Endothelial cell of hepatic sinusoid (primary cell): ENCODE results near the gene MESP1.

ENCODE experiments used
- in situ Hi-C: cut with HindIII; loops from 2 replicates; pipeline ENCODE4 v1.10.0; 2017; ENCODE audit warnings: low sequenced_read_pairs

MESP1 gene

DNA sequence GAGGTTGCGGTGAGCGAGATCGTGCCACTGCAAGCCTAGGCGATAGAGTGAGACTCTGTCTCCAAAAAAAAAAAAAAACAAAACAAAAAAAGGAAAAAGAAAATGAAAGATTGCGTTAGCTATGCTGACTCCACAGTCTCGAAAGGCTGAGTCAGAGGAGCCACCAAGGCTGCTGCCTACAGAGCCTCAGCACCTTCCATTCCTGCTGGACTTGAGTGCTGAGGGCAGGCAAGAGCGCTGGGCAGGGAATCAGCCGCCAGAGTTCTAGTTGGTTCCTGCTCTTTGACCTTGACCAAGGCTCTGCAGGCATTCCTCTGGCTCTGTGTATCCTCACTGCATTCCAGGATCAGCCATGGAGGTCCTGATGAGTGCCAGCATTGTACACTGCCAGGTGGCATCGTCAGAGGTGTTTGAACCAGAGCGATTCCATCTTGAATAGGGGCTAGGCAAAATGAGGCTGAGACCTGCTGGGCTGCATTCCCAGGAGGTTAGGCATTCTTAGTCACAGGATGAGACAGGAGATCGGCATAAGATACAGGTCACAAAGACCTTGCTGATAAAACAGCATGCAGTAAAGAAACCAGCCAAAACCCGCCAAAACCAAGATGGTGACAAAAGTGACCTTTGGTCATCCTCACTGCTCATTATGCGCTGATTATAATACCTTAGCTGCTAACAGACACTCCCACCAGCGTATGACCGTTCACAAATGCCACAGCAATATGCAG is 31.0 kb upstream of the MESP1 start:
- in situ Hi-C loops: no loop called here

DNA sequence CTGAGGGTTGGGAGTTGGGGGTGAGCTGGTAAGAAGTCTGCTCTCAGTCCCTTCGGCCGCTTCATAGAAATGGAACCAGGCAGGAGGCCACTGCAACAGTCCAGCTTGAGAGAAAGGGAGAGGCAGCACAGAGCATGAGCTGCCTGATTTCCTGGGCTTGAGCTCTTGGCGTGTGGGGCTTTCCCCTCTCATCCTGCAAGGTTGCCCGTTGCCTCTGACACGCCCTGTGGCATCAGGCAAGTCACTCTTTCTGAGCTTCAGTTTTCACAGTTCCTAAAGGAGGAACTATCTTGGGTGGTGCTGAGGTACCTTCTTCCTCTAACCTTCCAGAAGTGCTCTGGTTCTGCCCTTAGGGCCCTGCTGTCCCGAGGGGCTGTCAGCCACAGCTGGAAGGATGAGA is 30.0 kb upstream of the MESP1 start:
- in situ Hi-C loops: no loop called here

DNA sequence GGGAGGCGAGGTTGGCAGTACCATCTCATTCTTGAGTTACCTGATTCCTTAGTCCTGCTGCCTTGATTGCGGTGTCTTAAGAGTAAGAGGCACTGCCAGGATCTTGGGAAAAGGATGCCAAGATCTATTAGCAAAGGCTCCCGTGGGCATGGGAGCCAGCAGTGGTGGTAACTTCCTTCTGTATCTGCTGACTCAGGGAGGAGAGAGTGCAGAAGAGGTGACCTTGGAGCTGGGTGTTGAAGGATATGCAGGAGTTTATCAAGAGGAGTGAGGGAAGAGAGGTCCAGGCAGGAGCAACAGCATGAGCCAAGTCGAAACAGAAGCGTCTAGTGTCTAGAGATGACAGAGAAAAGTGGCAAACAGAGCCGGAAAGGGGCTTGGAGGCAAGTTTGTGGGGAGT is 29.6 kb upstream of the MESP1 start:
- in situ Hi-C loops: no loop called here

DNA sequence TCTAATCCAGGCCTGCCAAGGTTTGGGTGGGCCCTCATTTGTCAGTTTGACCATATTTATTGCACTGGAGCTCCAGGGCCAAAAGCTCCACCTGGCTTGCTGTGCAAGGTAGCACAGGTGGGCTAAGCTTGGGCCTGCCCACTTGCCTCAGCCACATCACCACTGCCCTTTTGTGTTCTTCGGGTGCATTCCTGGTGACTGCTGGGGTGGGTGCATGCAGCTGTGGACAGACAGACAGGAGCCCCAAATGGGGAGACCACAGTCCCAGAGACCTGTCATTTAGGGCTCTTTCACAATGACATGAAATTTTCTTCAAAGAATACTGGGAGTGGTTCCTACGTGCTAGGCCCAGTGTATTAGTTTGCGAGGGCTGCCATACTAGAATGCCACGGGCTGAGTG is 27.8 kb upstream of the MESP1 start:
- in situ Hi-C loops: loop anchor here (5.0 kb wide), 2 partner anchors 83 to 107 kb away; no protein-coding TSS in a partner anchor

DNA sequence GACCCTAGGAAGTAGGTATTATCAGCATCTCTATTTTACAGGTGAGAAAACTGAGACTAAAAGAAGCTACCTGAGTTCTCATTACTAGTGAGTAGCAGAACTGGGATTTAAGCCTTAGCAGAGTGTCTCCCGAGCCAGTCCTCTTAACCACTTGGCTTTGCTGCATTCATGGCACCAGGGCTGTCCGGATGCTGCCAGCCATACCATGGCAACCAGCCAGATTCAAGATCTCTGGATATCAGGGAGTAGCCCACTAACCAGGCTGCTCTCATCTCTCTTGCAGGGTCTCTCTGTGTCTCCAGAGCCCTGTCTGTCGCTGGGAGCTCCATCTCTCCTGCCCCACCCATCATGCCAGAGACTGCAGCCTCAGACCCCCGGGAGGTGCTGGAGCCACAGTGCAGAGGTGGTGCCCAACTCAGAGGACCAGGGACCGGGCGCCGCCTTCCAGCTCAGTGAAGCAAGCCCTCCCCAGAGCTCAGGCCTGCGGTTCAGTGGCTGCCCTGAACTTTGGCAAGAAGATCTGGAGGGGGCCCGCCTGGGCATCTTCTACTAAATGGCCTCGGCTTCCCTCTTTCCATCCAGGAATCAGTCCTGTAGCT is 26.8 kb upstream of the MESP1 start:
- in situ Hi-C loops: loop anchor here (5.0 kb wide), 2 partner anchors 84 to 106 kb away; no protein-coding TSS in a partner anchor

DNA sequence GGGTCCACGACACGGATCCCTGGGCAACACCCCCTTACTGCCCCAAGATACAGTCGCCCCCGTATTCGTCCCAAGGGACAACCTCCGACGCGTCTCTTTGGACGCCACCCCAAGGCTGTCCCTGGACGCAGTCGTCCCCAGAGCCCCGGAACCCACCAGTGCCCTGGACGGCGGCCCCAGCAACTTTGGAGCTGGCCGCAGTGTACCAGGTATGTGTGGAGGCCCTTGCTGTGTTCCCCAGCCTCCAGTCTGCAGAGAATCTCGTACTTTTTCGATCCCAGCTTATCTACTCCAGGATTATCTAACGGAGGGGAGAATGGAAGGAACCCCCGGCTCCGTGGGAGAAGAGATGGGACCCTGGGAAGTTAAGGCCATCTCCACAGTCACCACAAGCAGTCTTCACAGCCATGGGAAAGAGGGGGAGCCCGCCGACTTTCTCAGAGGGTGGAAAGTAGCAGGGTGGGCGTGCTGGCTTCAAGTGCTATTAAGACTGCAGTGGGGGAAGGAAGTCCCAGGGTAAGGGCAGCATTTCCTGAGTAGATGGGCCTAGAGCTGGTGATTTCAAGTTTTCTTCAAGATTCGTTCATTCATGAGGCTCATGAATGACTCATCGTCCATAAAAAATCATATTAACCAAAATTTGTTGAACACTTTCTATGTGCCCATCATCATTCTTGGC is 26.2 kb upstream of the MESP1 start:
- in situ Hi-C loops: loop anchor here (5.0 kb wide), 2 partner anchors 85 to 105 kb away; no protein-coding TSS in a partner anchor

DNA sequence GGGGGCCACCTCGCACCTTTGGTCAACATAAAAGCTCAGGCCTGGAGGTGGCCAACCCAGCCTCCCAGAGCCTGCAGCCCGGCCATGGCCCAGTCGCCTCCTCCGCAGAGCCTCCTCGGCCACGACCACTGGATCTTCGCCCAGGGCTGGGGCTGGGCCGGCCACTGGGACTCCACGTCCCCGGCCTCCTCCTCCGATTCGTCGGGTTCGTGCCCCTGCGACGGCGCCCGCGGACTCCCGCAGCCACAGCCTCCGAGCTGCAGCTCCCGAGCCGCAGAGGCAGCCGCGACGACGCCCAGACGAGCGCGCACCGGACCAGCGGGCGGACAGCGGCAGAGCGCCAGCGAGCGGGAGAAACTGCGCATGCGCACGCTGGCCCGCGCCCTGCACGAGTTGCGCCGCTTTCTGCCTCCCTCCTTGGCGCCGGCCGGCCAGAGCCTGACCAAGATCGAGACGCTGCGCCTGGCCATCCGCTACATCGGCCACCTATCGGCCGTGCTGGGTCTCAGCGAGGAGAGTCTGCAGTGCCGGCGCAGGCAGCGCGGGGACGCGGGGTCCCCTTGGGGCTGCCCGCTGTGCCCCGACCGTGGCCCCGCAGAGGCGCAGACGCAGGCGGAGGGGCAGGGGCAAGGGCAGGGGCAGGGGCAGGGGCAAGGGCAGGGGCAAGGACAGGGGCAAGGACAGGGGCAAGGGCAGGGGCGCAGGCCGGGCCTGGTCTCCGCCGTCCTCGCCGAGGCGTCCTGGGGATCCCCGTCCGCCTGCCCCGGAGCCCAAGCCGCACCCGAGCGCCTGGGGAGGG is 25.4 kb upstream of the MESP1 start, which contains the start of gene MESP2:
MESP2 (plus strand) TSS at position 59 of the 799 bp plus-strand sequence; CDS start at position 85, 26 bp downstream.
- in situ Hi-C loops: loop anchor here (5.0 kb wide), 2 partner anchors 86 to 104 kb away; no protein-coding TSS in a partner anchor

DNA sequence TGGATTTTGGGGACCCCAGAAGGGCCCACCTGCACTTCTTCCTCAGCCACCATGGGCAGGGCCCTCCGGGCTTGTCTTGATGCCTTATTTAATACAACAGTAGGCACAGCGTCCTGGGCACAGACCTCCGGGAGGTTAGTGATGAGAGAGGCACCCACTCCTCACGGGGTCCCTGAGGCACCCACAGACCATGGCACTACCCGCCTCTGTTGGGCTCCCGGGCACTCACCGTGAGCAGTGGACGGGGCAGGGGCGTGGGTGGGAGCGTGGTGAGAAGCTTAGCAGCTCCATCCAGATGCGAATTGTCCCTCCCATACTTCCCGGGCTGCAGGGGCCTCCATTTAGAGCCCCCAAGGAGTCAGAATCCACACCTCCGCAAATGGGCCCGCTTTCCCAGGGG is 24.8 kb upstream of the MESP1 start:
- in situ Hi-C loops: loop anchor here (5.0 kb wide), 2 partner anchors 86 to 104 kb away; no protein-coding TSS in a partner anchor

DNA sequence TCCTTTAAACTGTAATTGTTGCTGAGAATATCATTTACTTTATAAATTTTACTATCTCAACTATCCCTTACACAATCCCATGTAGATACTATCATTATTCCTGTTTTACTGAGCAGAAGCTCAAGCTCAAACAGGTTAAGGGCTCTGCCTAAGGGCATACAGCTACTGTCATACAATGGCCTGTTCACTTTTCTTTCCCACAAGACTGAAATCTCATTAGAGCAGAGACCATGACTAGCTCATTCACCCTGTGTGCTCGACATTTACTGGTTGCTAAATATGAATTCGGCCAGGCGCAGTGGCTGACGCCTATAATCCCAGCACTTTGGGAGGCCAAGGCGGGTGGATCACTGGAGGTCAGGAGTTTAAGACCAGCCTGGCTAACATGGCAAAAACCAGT is 23.4 kb upstream of the MESP1 start:
- in situ Hi-C loops: no loop called here

DNA sequence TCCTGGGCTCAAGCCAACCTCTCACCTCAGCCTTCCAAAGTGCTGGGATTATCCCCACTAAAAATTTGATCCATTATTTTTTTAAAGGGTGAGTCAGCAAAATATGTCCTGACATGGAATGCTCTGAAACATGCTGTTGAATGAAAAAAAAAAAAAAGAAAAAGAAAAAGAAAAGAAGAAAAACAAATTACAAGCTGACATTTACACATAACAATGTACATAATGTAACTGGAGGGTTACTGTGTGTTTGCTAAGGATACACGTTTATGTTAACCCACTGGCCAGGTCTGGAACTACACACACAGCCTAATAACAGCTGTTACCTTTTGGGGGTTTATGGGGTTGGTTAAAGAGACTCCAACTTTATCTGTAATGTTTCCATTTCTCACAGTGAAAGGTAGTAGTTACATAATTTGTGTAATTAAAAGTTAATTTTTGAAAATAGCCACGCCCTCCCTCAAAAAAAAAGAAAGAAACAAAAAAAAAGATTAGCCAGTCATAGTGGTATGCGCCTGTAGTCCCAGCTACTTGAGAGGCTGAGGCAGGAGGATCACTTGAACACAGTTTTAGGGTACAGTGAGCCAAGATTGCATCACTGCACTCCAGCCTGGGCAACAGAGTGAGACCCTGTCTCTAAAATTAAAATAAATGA is 22.0 kb upstream of the MESP1 start:
- in situ Hi-C loops: no loop called here

DNA sequence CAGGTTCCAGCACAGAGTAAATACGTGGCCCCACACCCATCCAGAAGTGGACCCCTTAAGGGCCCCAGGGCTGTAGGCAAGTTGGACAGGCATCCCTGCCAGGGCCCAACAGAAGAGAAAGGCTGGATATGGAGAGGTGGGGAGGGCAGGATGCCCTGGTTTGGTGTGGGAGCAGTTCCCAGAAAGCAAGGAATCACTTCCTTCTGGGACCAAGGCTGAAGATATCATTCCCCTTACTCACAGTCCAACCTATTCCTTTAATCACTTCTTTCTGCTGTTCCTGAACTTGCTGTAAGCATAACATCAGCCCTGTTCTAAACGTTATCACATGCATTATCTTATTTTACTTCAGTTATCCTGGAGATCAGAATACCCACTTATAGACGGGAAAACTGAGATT is 19.0 kb upstream of the MESP1 start:
- in situ Hi-C loops: no loop called here

DNA sequence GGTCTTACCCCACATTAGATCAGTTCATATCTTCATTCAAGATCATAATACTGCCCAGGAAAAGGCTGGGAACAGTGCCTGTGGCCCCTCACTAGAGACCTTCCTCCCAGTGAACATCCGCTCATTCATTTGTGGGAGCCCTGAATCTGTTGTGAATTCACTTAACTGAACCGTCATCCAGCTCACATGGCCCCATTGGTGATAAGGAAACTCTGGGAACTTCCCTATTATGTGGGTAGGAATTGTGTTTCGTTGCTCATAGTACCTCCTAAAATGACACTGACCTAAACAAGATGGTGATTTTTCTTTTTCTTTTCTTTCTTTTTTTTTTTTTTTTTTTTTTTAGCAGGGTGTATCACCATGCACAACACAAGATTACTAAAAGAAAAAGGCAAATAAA is 18.3 kb upstream of the MESP1 start:
- in situ Hi-C loops: no loop called here

DNA sequence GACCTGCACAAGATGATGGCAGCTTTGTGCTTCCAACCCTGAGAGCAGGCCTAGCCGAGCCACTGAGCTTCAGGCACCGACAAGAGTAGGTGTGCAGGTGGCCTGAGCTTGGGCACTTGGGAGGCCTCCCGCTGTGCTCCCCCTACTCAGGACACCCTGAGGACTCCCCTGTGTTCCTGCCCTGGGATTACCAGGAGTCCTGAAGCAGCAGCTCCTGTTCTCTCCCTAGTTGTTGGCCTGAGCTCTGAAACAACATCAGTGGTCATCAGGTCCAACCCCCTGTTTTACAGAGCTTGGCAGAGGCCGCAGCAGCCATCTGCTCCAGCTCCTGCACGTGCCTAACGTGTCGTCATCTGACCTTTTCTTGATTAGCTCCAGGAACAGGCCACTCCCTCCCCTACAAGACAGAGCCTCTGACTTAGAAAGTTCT is 17.0 kb upstream of the MESP1 start:
- in situ Hi-C loops: no loop called here

DNA sequence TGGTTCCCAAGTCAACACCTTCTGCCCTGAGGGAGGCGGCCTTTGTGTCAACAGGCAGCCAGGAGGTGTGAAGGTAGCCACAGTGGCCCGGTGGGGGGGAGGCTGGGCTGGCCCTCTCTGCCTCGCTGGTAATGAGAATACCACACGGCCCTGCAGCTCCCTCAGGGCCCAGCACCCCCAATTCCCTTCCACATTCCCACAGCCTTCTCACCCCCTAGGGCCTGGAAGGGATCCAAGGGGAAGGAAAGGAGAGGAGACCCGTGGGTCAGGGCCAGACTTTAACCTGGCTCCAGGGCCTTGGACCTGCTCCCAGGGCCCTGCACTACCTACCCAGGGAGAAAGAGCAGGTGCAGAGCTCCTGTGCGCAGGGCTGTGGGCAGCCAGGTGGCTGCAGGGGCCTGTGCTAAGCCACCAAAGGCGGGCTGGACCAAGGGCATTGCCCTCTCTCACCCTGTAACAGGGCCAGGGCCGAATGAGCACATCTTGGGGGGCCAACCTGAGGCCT is 16.4 kb upstream of the MESP1 start:
- in situ Hi-C loops: no loop called here

DNA sequence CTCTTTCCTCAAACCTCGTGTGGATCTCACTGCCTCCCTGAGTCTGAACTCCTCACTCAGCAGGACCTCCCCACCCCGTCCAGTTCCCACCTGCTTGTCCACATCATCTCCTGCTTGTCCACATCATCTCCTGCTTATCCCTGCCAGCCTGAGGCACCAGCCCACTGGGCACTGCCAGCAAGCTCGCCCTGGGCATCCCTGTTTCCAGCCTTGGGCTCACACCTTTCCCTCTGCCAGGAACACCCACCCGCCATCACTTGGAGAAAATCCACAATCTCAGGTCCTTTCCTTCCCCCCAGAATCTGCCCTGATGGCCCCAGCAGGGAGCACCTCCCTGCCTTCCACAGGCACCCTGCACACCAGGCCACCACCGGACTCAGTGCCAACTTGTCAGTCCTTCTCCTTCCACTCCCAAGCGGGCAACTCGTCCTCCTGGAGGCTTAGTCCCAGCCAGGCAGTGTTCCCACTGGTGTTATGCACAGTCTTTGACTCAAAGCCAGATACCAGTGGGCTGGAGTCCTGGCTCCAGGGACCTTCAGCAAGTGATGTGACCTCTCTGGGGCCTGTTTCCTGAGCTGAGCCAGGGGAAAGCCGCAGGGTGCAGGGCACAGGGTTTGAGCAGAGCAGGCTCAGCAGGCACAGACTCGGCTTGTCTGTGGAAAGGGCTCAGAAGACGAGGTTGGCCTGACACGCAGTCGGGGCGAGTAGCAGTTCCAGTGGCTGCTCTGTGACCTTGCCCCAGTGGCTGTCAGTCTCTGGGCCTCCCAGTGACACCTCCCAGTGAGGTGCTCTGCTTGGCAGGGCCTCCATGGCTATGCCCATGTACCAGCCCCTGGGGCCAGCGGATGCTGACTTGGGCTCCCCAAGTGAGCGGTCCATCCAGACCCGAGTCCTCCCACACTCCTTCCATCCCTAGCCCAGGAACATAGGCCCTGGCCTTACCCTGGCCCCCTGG is 15.6 kb upstream of the MESP1 start:
- in situ Hi-C loops: no loop called here

DNA sequence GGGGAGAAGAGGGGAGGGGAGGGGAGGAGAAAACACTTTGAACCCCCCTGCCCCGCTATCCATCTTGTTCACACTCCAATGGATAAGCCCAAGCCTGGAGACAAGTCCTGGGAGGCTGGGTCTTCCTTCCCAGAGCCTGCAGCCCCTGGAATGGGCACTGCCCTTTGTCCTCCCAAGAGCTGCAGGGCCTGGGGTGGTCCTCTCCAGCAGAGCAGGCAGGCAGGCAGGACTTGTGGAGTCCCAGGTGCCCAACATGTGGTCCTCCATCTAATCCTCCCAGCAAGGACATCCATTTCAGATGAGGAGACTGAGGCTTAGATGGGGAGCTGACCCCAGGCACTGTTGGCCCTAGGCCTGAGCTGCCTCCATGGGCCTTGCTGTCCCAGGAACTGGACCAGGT is 14.6 kb upstream of the MESP1 start:
- in situ Hi-C loops: no loop called here

DNA sequence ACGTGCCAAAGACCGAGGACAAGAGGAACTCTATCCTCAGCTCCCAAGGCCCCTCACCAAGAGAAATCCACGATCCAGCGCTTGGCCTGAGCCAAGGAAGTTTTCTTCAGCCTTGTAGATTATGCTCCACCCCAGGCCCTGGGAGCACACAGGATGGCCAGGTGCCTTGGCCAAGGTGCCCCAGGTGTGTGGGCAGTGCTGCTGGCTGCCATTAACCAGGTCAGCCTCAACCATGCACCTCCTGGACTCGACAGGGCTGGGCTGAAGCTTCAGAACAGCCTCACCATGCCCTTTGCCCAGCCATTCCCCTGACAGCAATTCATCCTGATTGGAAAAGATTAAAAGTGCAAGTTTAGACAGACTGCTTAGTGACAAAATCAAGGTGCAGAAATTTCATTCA is 10.9 kb upstream of the MESP1 start:
- in situ Hi-C loops: loop anchor here (5.0 kb wide), 1 partner anchor 115 kb away; no protein-coding TSS in a partner anchor

DNA sequence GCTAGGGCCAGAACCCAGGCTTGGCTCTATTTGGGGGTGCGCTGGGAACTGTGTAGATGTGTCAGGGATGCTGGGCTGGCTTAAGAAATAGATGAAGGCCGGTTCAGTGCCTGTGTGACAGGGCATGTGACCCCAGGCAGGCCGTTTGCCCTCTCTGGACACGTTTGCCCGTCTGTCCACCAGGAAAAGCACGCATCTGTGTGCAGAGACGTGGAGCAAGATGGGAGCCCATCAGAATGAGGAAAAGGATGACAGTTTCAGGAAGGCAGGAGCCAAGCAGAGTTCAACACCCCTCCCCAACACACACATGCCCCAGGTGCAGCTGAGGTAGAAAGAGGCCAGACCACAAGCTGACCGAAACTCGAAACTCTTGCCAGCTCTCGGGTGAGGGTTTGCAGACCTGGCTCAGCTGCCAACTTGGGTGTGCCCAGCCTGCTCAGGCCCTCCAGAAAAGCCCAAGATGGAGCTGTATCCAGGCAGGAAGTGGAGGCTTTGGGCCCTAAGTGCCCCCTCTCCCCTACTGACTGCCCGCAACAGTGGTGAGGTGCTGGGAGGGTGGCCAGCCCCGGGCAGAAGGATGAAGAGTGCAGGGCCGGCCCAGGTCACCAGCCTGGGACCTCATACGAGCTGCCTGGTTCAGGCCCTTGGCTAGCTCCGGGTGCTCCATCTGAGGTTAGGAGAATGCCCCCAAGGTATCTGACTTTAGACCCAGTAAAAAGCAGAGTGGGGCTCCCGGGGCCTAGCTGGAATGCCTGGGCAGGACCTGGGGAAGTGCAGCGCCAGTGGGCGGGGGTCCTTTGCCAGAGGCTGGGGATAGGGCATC is 10.2 kb upstream of the MESP1 start:
- in situ Hi-C loops: loop anchor here (5.0 kb wide), 1 partner anchor 116 kb away; no protein-coding TSS in a partner anchor
